Left lobe of liver (tissue), 2 donors: Measurements from ENCODE around the gene TPST1. TPM values are rescaled to one million over a fixed set of nuclear protein-coding genes. Genes with fewer than 3 reads are reported as not detected.
A peak's percentile ranks its signal among the peaks of the same experiment; 100 is the strongest.

Source experiments
- ATAC-seq: fragments of 200-7000 bp; cut with Tn5 transposase; one replicate; pipeline ENCODE4 v1.9.1; 2020; ENCODE audit warnings: mild to moderate bottlenecking, moderate library complexity
- DNase-seq: peaks from one replicate; pipeline ENCODE4 v3.0.0-alpha.2; 2020; ENCODE audit warnings: low spot score
- total RNA-seq: library from RNA; stranded (reverse); gene quantifications from one replicate; pipeline ENCODE4 v1.2.1, GENCODE V29; 2021
- donor health status: DM: no; HTN: no; CAD: no; lungs with moderate emphysema.
- donor health status: DM: no; HTN: yes; CAD: no.

Gene TPST1
- total RNA-seq, 1 donor from 2014 or later: 14.5 TPM

DNA sequence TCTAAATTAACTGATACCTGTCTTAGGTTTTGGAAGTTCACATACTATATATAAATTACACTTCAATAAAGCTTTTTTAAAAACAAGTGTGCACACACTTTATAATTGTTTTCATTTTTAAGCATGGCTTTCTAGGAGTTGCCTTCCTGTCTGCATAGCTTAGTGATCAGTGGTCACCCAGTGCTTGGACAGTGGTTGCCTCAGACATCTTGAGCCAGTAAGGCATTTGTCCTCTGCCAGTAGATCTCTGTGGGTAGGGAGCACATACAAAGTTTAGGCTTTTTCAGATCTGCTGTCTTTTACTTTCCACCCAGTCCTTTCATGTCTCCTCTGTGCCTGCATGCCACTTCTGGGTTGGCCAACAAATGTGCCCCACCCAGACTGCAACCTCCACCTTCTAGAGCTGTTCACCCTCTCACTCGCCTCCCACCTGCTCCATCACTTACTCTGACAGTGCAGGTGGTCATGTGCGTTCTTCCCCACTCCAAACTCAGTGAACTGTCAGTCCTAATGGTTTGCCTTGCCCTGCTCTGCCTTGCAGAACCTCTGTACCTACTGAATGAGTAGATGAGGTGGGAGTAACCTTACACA, 31.7 kb downstream of the TPST1 start:
- peak; percentile 8 for ATAC-seq
- no peak for DNase-seq

DNA sequence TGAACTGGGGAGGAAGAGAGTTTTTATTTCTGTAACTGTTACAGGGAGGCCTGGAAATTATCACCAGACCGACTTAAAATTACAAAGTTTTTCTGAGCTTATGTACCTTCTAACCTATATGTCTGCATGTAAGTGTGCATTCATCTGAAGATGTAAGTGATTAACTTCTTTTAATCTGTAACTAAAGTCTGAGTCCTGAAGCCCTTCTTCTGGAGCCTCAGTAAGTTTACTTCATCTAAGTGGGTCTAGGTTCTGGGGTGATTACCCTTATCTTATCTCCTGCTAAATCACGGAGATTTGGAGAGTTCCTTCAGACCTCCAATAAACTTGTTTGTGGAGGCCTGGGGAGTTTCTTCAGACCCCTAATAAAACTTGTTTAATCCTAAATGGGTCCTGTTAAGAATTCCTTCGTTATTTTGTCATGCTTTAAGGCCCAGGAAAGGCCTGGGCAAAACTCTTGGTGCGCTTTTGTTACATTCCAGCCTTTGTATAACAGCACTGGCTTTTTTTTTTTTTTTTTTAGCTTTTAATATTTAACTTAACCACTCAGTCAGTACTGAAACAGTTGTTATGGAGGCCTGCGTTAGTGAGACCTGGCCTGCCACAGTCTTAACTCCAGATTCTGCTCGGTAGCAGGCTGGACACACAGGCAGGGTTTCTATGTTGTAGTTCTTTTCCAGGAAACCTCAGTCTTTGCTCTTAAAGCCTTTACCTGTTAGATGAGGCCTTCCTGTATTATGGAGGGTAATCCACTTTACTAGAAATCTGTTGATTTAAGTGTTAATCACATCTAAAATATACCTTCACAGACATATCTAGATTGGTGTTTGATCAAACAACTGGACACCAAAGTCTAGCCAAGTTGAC, 33.0 kb downstream of the TPST1 start:
- DNase-seq (no peak), ATAC-seq (peak; percentile 76)

GRCh38 chr7:66238773-66239466, 33.8 kb downstream of the TPST1 start:
- ATAC-seq (peak; percentile 50), DNase-seq (no peak)

DNA sequence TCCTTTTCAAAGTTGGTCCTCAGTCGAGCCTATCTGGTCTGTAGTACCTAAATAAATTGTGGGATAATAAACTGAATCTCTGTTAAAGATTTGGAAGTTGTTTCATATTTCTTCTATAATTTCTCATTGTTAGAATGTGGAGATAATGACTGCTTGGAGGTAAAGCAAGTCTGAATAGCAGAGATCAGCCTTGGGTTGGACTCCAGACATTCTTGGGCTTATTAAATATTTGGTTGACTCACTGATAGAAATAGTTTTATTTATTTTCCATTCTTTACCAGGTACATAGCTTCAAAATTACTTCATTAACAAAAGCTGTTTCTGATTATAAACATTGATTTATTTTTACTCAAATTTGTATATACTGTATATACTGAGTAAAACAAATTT, 34.3 kb downstream of the TPST1 start:
- ATAC-seq: no peak
- DNase-seq: no peak

DNA sequence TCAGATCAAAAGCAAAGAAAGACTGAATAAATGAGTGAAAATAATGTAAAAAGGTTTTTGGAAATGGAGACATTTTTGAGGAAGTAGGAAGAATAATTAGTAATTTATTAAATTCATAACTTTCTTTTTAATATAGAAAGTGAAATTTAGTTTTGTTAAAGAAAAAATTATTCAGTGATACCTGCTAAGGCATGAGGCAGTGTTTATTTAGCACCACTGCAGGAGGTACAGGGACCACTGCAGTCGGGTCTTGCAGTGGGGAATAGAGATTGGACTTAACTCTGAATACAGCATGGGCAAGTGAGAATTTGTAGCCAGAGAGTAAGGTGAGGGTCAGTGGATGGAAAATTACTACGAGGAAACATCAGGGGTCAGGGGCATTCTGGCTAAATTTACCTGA, 39.9 kb downstream of the TPST1 start:
- no peak for DNase-seq
- ATAC-seq: no peak

DNA sequence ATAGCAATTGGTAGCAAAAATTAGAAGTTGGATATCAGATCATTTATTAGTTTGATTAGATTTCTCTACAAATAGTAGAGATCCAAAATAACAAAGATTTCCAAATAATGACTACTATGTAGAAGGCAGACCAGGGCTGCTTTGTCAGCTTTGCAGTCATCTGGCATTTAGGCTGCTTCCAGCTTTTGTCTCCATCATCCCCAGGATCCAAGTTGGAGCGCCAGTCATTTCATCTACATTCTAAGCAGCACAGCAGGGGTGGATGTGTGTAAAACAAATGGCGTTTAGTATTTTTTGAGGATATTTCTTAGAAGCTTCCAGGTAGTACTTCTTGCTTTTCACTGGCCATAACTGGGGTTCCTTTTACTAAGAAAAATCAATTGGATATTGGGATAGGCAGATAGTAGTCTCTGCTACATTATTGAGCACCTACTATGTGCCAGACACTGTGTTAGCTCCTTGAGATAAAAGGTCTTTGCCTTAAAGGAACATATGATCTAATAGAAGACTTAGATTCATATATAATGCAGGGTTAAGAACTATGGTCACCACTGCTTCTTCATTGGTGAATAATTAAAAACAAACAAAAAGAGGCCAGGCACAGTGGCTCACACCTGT, 41.5 kb downstream of the TPST1 start:
- DNase-seq (no peak), ATAC-seq (no peak)

GRCh38 chr7:66247380-66248078, 42.4 kb downstream of the TPST1 start:
- no peak for DNase-seq
- peak; percentile 48 for ATAC-seq

- DNase-seq (no peak), ATAC-seq (no peak)
Observed at GRCh38 chr7:66250711-66251110, 45.6 kb downstream of the TPST1 start.

GRCh38 chr7:66255534-66256100, 50.5 kb downstream of the TPST1 start:
- ATAC-seq (no peak), DNase-seq (no peak)

DNA sequence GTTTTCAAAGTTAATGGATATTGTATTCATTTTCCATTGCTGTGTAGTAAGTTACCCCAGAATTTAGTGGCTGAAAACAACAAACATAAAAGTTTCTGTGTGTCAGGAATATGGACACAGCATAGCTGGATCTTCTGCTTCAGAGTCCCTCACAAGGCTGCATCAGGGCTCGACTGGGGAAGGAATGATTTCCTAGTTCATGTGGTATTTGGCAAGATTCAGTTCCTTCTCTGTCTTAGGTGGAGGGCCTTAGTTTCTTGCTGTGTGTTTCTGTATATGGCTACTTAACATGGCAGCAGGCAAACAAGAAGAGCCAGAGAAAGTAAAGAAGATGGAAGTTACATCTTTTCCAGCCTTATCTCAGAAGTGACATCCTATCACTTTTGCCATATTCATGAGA, 51.1 kb downstream of the TPST1 start:
- DNase-seq: no peak
- ATAC-seq: no peak

- DNase-seq (no peak), ATAC-seq (no peak)
Observed at GRCh38 chr7:66257481-66257880, 52.3 kb downstream of the TPST1 start.

DNA sequence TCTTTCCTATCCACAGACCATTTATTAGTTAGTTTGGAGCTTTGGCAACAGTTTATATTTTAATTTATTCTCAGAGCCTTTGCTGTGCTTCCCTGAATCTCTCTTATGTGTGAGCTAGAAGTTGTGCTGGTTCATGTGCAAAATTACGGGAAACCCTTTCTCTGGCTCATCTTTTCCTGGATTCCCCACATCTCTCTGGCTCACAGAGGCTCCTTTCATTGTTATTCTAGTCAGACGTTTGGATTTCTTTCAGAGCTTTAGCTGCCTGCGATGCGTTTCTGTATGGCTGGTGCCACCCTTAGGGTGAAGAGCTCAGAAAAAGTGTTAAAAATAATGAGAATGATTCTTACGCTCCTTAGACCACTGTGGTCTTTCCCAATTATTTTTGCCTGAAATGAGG, 53.3 kb downstream of the TPST1 start:
- ATAC-seq: no peak

GRCh38 chr7:66261941-66262340, 56.8 kb downstream of the TPST1 start:
- DNase-seq (no peak), ATAC-seq (no peak)

More for the DNA sequence above, 53.3 kb downstream of the TPST1 start:
- DNase-seq: no peak

GRCh38 chr7:66263936-66264335, 58.8 kb downstream of the TPST1 start:
- ATAC-seq (no peak), DNase-seq (no peak)

- peak; percentile 58 for ATAC-seq
- no peak for DNase-seq
Observed at GRCh38 chr7:66265566-66265965, 60.4 kb downstream of the TPST1 start.

DNA sequence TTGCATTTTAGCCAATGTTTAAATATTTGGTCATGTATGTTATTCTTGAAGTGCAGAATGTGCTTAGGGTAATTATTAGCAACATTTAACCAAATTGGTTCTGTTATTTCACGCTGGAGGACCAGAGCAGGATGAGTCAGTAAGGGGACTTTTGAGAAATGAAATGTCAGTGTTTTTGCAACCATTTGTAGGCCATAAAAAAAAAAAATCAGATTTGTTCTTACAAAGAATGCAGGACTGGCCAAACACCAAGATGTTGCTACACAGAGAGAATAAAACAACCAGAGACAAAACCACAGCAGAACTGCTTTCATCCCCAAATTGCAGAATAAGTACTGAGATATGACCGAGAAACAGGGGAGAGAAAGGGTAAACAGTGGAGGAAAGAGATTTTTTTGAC, 62.1 kb downstream of the TPST1 start:
- ATAC-seq (peak; percentile 48), DNase-seq (no peak)

DNA sequence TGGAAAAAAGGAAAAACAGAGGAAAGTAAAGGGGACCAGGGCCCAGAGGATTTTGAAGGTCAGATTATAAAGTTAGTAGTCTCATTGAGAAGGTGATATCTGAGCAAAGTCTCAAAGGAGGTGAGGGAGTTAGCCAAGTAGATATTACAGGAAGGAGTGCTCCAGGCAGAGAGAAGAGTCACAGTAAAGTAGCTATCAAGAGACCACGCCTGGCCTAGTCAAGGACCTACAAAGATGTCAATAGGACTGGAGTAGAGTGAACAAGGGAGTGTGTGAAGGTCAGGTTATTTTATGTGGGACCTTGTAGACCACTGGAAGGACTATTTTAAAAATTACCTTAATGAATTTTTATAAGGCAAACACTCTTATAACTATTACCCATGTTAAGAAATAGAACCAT, 64.8 kb downstream of the TPST1 start:
- DNase-seq (no peak), ATAC-seq (no peak)

DNA sequence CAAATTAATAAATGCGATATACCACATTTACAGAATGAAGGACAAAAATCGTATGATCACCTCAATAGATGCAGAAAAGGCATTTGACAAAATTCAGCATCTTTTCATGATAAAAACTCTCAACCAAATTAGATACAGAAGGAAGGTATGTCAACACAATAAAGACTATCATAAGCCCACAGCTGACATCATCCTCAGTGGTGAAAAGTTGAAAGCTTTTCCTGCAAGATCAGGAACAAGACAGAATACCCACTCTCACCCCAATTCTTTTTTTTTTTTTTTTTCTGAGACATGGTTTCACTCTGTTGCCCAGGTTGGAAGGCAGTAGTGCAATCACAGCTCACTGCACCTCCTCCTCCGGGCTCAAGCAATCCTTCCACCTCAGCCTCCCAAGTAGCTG, 67.2 kb downstream of the TPST1 start:
- DNase-seq: no peak
- ATAC-seq: no peak

DNA sequence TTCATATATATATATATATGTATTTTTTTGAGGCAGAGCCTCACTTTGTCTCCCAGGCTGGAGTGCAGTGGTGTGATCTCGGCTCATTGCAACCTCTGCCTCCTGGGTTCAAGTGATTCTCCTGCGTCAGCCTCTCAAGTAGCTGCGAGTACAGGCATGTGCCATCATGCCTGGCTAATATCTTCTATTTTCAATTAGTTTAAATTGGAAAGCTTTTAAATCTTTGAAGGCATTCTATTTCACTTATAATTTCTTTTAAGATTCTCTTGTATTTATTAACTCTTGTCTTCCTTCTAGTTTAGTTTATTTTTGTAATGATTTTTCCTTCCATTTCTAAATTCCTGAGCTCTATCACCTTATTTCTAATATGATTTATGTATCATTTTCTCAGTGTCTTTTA, 71.2 kb downstream of the TPST1 start:
- ATAC-seq (no peak), DNase-seq (no peak)

DNA sequence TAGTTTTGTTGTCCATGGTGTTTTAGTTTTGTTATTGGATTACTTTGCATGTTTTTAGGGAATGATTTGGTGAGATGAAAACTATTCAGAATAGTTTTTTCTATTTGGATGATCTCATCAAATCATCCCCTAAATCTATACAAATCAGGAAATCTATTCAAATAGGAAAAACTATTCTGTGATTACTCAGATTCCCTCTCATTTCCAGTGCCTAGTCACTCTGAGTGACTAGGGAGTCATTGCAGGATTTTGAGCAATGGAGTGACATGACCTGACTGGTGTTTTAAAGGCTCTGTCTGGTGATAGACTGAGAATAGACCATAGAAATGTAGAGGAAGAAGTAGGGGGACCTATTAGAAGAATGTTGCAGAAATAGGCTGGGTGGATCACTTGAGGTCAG, 72.4 kb downstream of the TPST1 start:
- no peak for ATAC-seq
- no peak for DNase-seq

- no peak for DNase-seq
- no peak for ATAC-seq
Observed at GRCh38 chr7:66279912-66280311, 74.8 kb downstream of the TPST1 start.
